GM23338 (cell line): ENCODE results near the gene NME9.

Experiments used
- EZH2 ChIP-seq: fragments of 200-600 bp; sonication (generic); IDR thresholded peaks from one replicate; pipeline ENCODE4 v1.8.0; 2017; ENCODE audit warnings: antibody characterized with exemption, mild to moderate bottlenecking, low read depth; ENCODE audit not compliant: unreplicated experiment
- EZH2phosphoT487 ChIP-seq: fragments of 200-600 bp; sonication (generic); IDR thresholded peaks from one replicate; pipeline ENCODE4 v1.8.1; 2018; ENCODE audit warnings: antibody characterized with exemption; ENCODE audit not compliant: unreplicated experiment
- POLR2AphosphoS5 ChIP-seq: IDR thresholded peaks from 2 replicates; pipeline ENCODE4 v1.6.1; 2016; ENCODE audit warnings: antibody characterized with exemption, low read depth
- TF ChIP-seq, protein P1 (sequence below), 2 experiments: fragments of 200-600 bp in 1 of 2; sonication (generic) in 1 of 2; conservative IDR thresholded peaks; 2 replicates each; pipeline versions ENCODE4 v1.5.1 to v1.6.1; 2016 to 2017; ENCODE audit warnings: antibody characterized with exemption in 2 of 2, low read depth in 2 of 2, mild to moderate bottlenecking in 2 of 2, moderate library complexity in 1 of 2
- TF ChIP-seq, protein P2 (sequence below): IDR thresholded peaks from one replicate; pipeline ENCODE4 v1.6.1; 2018; ENCODE audit warnings: antibody characterized with exemption; ENCODE audit not compliant: unreplicated experiment

DNA sequence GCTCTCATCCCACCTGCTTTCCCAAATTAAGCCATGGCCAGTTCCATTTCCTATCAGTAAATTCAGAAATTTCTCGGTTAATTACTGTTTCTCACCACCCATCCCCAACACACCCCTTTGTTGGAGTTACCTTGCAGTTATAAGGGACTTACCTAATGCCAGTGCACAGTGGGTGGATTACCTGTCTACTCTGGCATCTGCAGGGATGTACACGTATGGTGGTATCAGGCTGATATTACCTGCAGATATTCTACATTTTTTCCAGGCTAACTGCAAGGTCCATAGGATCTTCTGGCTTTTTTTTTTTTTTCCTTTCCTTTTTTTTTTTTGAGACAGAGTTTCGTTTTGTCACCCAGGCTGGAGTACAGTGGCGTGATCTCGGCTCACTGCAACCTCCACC is 10.9 kb upstream of the NME9 start:
- TF ChIP-seq, protein P1, sequence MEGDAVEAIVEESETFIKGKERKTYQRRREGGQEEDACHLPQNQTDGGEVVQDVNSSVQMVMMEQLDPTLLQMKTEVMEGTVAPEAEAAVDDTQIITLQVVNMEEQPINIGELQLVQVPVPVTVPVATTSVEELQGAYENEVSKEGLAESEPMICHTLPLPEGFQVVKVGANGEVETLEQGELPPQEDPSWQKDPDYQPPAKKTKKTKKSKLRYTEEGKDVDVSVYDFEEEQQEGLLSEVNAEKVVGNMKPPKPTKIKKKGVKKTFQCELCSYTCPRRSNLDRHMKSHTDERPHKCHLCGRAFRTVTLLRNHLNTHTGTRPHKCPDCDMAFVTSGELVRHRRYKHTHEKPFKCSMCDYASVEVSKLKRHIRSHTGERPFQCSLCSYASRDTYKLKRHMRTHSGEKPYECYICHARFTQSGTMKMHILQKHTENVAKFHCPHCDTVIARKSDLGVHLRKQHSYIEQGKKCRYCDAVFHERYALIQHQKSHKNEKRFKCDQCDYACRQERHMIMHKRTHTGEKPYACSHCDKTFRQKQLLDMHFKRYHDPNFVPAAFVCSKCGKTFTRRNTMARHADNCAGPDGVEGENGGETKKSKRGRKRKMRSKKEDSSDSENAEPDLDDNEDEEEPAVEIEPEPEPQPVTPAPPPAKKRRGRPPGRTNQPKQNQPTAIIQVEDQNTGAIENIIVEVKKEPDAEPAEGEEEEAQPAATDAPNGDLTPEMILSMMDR (conservative IDR thresholded peaks at IDR 0.05; ENCODE audit: low read depth in 2 of 2): no peak
- TF ChIP-seq EZH2 (no peak), EZH2phosphoT487 (no peak), POLR2AphosphoS5 (no peak)
- TF ChIP-seq, protein P2, sequence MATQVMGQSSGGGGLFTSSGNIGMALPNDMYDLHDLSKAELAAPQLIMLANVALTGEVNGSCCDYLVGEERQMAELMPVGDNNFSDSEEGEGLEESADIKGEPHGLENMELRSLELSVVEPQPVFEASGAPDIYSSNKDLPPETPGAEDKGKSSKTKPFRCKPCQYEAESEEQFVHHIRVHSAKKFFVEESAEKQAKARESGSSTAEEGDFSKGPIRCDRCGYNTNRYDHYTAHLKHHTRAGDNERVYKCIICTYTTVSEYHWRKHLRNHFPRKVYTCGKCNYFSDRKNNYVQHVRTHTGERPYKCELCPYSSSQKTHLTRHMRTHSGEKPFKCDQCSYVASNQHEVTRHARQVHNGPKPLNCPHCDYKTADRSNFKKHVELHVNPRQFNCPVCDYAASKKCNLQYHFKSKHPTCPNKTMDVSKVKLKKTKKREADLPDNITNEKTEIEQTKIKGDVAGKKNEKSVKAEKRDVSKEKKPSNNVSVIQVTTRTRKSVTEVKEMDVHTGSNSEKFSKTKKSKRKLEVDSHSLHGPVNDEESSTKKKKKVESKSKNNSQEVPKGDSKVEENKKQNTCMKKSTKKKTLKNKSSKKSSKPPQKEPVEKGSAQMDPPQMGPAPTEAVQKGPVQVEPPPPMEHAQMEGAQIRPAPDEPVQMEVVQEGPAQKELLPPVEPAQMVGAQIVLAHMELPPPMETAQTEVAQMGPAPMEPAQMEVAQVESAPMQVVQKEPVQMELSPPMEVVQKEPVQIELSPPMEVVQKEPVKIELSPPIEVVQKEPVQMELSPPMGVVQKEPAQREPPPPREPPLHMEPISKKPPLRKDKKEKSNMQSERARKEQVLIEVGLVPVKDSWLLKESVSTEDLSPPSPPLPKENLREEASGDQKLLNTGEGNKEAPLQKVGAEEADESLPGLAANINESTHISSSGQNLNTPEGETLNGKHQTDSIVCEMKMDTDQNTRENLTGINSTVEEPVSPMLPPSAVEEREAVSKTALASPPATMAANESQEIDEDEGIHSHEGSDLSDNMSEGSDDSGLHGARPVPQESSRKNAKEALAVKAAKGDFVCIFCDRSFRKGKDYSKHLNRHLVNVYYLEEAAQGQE: no peak
